Glutamatergic neuron (in vitro differentiated cells): ENCODE data around the gene SEC16A. TPM values are rescaled to one million over a fixed set of nuclear protein-coding genes. Genes with fewer than 3 reads are reported as not detected.

Source experiments
- DNase-seq: peaks from one replicate; pipeline ENCODE4 v3.0.0; 2022
- H3K27ac Mint-ChIP-seq: one replicate; pipeline ENCODE4 v1.8.0; 2020; ENCODE audit warnings: mild to moderate bottlenecking, mixed read lengths, inconsistent platforms; ENCODE audit not compliant: unreplicated experiment
- H3K27me3 Mint-ChIP-seq: one replicate; pipeline ENCODE4 v1.8.0; 2020; ENCODE audit warnings: mild to moderate bottlenecking, moderate library complexity, mixed read lengths, inconsistent platforms; ENCODE audit not compliant: unreplicated experiment
- H3K36me3 Mint-ChIP-seq: one replicate; pipeline ENCODE4 v1.8.0; 2020; ENCODE audit warnings: mild to moderate bottlenecking, mixed read lengths, inconsistent platforms; ENCODE audit not compliant: unreplicated experiment
- H3K4me1 Mint-ChIP-seq: one replicate; pipeline ENCODE4 v1.8.0; 2020; ENCODE audit warnings: mild to moderate bottlenecking, low read depth, mixed read lengths, inconsistent platforms; ENCODE audit not compliant: unreplicated experiment
- H3K4me3 Mint-ChIP-seq: one replicate; pipeline ENCODE4 v1.8.0; 2020; ENCODE audit warnings: mild to moderate bottlenecking, mixed read lengths, inconsistent platforms; ENCODE audit not compliant: unreplicated experiment
- H3K9me3 Mint-ChIP-seq: one replicate; pipeline ENCODE4 v1.8.0; 2020; ENCODE audit warnings: mild to moderate bottlenecking, moderate library complexity, mixed read lengths, inconsistent platforms; ENCODE audit not compliant: unreplicated experiment
- total RNA-seq: library from RNA; stranded (reverse); fragmentation: NEBNext Ultra II Directional; extraction: Animal tissue kit (Norgen Biotek cat#: 25700); gene quantifications from one replicate; pipeline ENCODE4 v1.2.1, GENCODE V29; 2021; ENCODE audit not compliant: unreplicated experiment
- TF ChIP-seq, protein P1 (sequence below): fragments of 200-600 bp; sonication (generic); IDR thresholded peaks from one replicate; pipeline ENCODE4 v1.5.0; 2021; ENCODE audit not compliant: partially characterized antibody, unreplicated experiment

The SEC16A gene
- total RNA-seq, 1 donor from 2014 or later, result 74.3 TPM

DNA sequence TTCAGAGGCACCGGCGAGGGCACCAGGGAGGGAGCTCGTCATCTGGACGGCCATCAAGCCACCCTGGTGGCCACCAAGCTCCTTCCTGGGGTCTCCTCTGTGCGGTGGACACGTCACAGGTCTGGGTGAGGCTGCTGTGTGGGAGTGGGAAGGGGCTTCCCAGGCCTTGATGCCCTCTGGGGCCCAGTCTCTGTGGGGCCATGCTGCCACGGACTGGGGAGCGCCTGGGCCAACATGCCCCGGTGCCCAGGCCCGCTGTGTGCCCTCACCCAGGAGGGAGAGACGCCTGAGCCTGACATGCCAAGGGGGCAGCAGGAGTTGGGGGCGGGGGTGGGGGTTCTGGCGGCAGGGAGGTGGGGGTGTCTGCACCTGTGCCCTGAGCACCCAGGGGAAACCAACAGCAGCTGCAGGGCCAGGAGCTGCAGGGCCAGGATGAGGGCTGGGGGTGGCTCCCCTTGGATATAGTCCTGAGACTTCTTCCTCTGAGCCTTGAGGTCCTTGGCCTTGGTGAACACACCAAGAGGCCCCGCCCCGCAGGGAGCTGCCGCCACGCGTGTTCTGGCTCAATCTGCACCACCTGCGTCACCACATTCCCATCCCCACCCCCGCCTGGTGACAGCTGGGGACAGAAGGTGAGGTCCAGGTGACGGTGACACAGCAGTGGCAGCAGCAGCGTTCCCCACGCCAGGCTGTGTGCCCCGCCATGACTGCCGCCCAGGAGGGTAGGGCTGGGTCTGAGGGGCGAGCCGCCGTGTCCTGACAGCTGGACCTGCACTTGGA lies 15.3 kb upstream of the SEC16A start:
- Mint-ChIP-seq H3K27me3 (peaks cover 3% of the 10 kb centered on the region), H3K4me1 (peaks cover 5% of the 10 kb centered on the region), H3K9me3 (peaks cover 1% of the 10 kb centered on the region), H3K36me3 (no peaks in the 10 kb centered on the region), H3K27ac (no peak overlapping the region), H3K4me3 (no peak overlapping the region)
- DNase-seq, result no peak
- TF ChIP-seq, protein P1, sequence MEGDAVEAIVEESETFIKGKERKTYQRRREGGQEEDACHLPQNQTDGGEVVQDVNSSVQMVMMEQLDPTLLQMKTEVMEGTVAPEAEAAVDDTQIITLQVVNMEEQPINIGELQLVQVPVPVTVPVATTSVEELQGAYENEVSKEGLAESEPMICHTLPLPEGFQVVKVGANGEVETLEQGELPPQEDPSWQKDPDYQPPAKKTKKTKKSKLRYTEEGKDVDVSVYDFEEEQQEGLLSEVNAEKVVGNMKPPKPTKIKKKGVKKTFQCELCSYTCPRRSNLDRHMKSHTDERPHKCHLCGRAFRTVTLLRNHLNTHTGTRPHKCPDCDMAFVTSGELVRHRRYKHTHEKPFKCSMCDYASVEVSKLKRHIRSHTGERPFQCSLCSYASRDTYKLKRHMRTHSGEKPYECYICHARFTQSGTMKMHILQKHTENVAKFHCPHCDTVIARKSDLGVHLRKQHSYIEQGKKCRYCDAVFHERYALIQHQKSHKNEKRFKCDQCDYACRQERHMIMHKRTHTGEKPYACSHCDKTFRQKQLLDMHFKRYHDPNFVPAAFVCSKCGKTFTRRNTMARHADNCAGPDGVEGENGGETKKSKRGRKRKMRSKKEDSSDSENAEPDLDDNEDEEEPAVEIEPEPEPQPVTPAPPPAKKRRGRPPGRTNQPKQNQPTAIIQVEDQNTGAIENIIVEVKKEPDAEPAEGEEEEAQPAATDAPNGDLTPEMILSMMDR, result no peak

DNA sequence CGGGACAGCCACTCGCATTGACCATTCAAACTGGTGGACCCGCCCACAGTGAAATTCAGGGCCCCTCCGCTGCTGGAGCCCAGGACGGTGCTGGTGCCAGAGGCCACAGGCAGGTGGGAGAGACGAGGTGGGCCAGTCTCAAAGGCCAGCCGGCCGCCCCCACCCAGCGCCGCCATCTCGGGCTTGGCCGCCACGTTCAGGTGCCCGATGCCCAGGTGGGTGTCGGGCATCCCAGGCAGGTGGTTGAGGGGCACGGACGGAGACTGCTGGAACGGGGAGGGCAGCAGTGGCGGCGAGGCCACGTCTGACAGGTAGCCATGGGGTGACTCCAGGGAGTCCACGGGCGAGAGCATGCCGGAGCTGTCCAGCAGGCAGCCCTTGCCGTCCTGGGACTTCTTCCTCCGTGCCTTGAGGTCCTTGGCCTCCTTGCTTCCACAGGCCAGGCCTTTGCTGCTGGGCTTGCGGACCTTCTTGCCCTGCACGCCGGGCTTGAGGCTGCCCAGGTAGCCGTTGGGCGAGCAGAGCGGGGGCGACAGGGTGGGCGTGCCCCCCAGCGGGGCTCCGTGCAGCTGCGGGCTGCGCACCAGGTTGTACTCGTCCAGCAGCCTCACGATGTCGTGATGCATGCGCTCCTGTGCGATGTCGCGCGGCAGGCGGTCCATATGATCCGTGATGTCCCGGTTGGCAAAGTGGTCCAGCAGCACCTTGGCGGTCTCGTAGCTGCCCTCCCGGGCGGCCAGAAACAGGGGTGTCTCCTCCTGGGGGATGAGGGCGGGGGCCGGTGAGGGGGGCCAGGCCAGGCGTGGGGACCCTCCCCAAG lies 14.2 kb upstream of the SEC16A start:
- Mint-ChIP-seq H3K4me3 (no peak overlapping the region), H3K27me3 (no peaks in the 10 kb centered on the region), H3K4me1 (peaks cover 5% of the 10 kb centered on the region), H3K36me3 (no peaks in the 10 kb centered on the region), H3K27ac (no peak overlapping the region), H3K9me3 (peaks cover 2% of the 10 kb centered on the region)
- TF ChIP-seq, protein P1, result no peak
- DNase-seq, result no peak

DNA sequence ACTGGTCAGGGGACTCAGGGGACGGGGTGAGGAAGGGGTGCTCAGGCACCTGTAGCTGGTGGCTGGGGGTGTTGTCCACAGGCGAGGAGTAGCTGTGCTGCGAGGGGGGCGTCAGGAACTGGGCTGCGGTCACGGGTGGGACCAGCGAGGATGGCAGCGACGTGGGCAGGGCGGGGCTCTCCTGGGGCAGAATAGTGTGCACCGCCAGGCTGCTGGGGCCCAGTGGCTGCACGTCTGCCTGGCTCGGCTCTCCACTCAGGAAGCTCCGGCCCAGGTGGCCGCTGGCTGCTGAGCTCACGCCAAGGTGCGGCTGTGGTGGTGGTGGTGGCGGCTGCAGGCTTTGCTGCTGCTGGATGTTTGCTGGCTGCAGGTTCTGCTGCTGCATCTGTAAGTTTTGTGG lies 13.3 kb upstream of the SEC16A start:
- Mint-ChIP-seq H3K27ac (no peak overlapping the region), H3K4me3 (no peak overlapping the region)
- TF ChIP-seq, protein P1, result no peak

DNA sequence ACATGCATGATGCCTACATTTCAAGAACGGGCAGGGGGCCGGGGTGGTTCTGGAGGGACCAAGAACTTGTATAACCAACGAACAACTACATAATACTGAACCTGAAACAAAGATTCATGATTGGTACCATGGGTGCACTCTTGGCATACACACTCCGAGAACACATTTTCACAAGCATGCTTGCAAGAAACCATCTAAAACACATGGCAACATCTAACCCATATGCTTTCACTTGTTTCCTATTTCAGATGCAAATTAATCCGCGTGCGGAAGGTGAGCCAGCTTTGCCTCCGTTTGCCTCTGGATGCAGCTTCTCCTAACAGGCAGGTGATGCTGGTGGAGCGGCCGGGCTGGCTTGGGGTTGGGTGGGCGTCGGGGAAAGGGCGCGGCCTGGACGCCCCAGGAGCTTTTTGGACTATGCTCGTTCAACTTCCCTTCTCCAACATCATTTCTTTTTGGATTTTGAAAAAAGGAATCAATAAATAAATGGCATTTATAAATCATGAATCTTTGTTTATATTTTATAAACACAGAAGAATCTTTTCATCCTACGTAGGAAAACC lies 12.5 kb upstream of the SEC16A start:
- H3K9me3 Mint-ChIP-seq, result peaks cover 2% of the 10 kb centered on the region
- H3K27ac Mint-ChIP-seq, result peak overlapping the region; percentile 28
- H3K27me3 Mint-ChIP-seq, result no peaks in the 10 kb centered on the region

More for the DNA sequence above, 13.3 kb upstream of the SEC16A start:
- no peaks in the 10 kb centered on the region for H3K27me3 Mint-ChIP-seq
- H3K4me1 Mint-ChIP-seq, result peaks cover 5% of the 10 kb centered on the region
- DNase-seq, result no peak
- no peaks in the 10 kb centered on the region for H3K36me3 Mint-ChIP-seq
- peaks cover 2% of the 10 kb centered on the region for H3K9me3 Mint-ChIP-seq

More for the DNA sequence above, 12.5 kb upstream of the SEC16A start:
- no peak for DNase-seq
- H3K4me1 Mint-ChIP-seq, result peaks cover 5% of the 10 kb centered on the region
- H3K36me3 Mint-ChIP-seq, result no peaks in the 10 kb centered on the region
- H3K4me3 Mint-ChIP-seq, result no peak overlapping the region
- TF ChIP-seq, protein P1, result no peak
